Measurements from ENCODE around the gene RFWD3. TPM values are rescaled to one million over a fixed set of nuclear protein-coding genes. Genes with fewer than 3 reads are reported as not detected.
"Not testable (repeated sequence)": the region's sequence is repeated elsewhere in the genome, so short reads cannot be mapped to it uniquely, and the experiment has no call there.

RFWD3 gene
- total RNA-seq, 1 experiment from 2014 or later, result 138 TPM

DNA sequence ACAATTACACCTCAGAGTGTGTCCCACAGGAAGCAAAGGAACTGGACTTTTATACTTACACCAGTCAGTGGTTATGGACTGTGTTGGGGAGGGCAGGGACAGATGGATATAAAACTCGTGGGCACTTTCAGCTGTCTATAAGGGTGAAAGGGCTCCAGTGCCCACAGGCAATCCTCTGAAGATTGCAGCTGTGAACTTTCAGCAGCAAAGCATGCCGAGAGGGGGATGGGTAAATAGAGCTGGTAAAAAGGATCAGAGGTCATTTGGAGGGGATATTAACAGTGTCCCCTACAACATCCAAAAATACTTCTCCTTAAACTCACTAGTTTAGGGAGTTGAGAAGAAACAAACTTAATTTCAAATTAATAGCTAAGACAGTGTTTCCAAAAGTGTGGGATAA, 13.3 kb upstream of the RFWD3 start:
- POLR2A ChIA-PET (ENCODE audit: low non-redundant PET), result interaction anchor here (0.6 kb wide), 1 partner anchor 41 kb away, joined by 3 read pairs; no protein-coding TSS in a partner anchor

DNA sequence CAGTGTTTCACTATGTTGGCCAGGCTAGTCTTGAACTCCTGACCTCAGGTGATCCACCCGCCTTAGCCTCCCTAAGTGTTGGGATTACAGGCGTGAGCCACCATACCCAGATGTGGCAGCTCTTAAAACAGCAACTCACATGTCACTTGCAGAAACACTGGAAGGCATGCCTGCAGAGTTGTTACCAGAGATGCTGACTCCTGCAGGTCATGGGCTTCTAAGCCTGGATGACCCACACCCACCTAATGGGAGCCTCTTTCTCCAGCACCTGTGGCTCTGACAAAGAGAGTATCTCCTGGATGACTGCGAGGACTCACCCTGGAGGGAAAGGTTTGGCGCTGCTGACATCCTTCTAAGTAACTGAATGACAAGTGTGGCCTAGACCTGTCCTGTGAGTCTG, 11.2 kb upstream of the RFWD3 start:
- CTCF ChIA-PET, result no interaction called here
- no peaks in the 10 kb centered on the region for H3K4me1 ChIP-seq (ENCODE audit: insufficient read depth, low read length, poor library complexity, severe bottlenecking)
- BruUV-seq (replicated peaks), result no TSS peak

More for the DNA sequence above, 13.3 kb upstream of the RFWD3 start:
- CTCF ChIA-PET, result no interaction called here
- Histone ChIP-seq H3K27ac (ENCODE audit: low read depth, low read length, poor library complexity, severe bottlenecking) (no peak overlapping the region), H3K4me3 (ENCODE audit: low read depth, low read length, poor library complexity, severe bottlenecking) (no peak overlapping the region), H3K4me1 (ENCODE audit: insufficient read depth, low read length, poor library complexity, severe bottlenecking) (no peaks in the 10 kb centered on the region), H3K27me3 (replicated peaks; ENCODE audit: insufficient read depth, low read depth, low read length, poor library complexity) (no peaks in the 10 kb centered on the region), H3K9me3 (ENCODE audit: low read depth, low read length, poor library complexity, severe bottlenecking) (no peaks in the 10 kb centered on the region), H3K36me3 (ENCODE audit: insufficient read depth, low read length, poor library complexity, severe bottlenecking) (no peaks in the 10 kb centered on the region)
- intact Hi-C loops (cut with micrococcal nuclease; ENCODE audit: unreplicated experiment), result no loop called here
- no TSS peak for BruUV-seq (replicated peaks)
- no peak for TF ChIP-seq EZH2 (IDR thresholded peaks at IDR 0.05; ENCODE audit: borderline replicate concordance, low read depth, low read length, poor library complexity, severe bottlenecking)
- TF ChIP-seq, protein P1, sequence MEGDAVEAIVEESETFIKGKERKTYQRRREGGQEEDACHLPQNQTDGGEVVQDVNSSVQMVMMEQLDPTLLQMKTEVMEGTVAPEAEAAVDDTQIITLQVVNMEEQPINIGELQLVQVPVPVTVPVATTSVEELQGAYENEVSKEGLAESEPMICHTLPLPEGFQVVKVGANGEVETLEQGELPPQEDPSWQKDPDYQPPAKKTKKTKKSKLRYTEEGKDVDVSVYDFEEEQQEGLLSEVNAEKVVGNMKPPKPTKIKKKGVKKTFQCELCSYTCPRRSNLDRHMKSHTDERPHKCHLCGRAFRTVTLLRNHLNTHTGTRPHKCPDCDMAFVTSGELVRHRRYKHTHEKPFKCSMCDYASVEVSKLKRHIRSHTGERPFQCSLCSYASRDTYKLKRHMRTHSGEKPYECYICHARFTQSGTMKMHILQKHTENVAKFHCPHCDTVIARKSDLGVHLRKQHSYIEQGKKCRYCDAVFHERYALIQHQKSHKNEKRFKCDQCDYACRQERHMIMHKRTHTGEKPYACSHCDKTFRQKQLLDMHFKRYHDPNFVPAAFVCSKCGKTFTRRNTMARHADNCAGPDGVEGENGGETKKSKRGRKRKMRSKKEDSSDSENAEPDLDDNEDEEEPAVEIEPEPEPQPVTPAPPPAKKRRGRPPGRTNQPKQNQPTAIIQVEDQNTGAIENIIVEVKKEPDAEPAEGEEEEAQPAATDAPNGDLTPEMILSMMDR (conservative IDR thresholded peaks at IDR 0.05; ENCODE audit: low read depth, low read length), result no peak
- DNase-seq (ENCODE audit: low spot score), result no peak

DNA sequence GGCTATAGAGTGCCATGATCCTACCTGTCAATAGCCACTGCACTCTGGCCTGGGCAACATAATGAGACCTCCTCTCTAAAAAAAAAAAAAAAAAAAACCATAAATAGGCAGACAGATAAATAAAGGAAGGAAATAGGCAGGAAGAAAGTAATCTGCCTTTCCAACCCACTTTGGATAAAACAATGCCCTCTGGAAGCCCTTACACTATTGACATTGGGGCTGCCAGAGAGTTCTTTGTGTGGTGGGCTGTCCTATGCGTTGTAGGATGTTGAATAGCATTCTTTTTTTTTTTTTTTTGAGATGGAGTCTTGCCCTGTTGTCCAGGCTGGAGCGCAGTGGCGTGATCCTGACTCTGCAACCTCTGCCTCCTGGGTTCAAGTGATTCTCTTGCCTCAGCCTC, 7.2 kb upstream of the RFWD3 start:
- Histone ChIP-seq H3K27me3 (replicated peaks; ENCODE audit: insufficient read depth, low read depth, low read length, poor library complexity) (no peaks in the 10 kb centered on the region), H3K36me3 (ENCODE audit: insufficient read depth, low read length, poor library complexity, severe bottlenecking) (no peaks in the 10 kb centered on the region), H3K27ac (ENCODE audit: low read depth, low read length, poor library complexity, severe bottlenecking) (no peak overlapping the region), H3K4me3 (ENCODE audit: low read depth, low read length, poor library complexity, severe bottlenecking) (no peak overlapping the region), H3K9me3 (ENCODE audit: low read depth, low read length, poor library complexity, severe bottlenecking) (no peaks in the 10 kb centered on the region), H3K4me1 (ENCODE audit: insufficient read depth, low read length, poor library complexity, severe bottlenecking) (no peaks in the 10 kb centered on the region)
- DNase-seq (ENCODE audit: low spot score), result no peak
- no peak for TF ChIP-seq EZH2 (IDR thresholded peaks at IDR 0.05; ENCODE audit: borderline replicate concordance, low read depth, low read length, poor library complexity, severe bottlenecking)
- TF ChIP-seq, protein P1 (conservative IDR thresholded peaks at IDR 0.05; ENCODE audit: low read depth, low read length), result no peak
- no TSS peak for BruUV-seq (replicated peaks)
- intact Hi-C loops (cut with micrococcal nuclease; ENCODE audit: unreplicated experiment), result no loop called here
- ChIA-PET POLR2A (ENCODE audit: low non-redundant PET) (no interaction called here), CTCF (no interaction called here)

More for the DNA sequence above, 11.2 kb upstream of the RFWD3 start:
- H3K36me3 ChIP-seq (ENCODE audit: insufficient read depth, low read length, poor library complexity, severe bottlenecking), result no peaks in the 10 kb centered on the region
- TF ChIP-seq EZH2 (IDR thresholded peaks at IDR 0.05; ENCODE audit: borderline replicate concordance, low read depth, low read length, poor library complexity, severe bottlenecking), result no peak
- TF ChIP-seq, protein P1 (conservative IDR thresholded peaks at IDR 0.05; ENCODE audit: low read depth, low read length), result no peak
- no peaks in the 10 kb centered on the region for H3K9me3 ChIP-seq (ENCODE audit: low read depth, low read length, poor library complexity, severe bottlenecking)
- no peaks in the 10 kb centered on the region for H3K27me3 ChIP-seq (replicated peaks; ENCODE audit: insufficient read depth, low read depth, low read length, poor library complexity)
- intact Hi-C loops (cut with micrococcal nuclease; ENCODE audit: unreplicated experiment), result no loop called here
- no peak overlapping the region for H3K27ac ChIP-seq (ENCODE audit: low read depth, low read length, poor library complexity, severe bottlenecking)
- H3K4me3 ChIP-seq (ENCODE audit: low read depth, low read length, poor library complexity, severe bottlenecking), result no peak overlapping the region
- POLR2A ChIA-PET (ENCODE audit: low non-redundant PET), result no interaction called here
- no peak for DNase-seq (ENCODE audit: low spot score)

DNA sequence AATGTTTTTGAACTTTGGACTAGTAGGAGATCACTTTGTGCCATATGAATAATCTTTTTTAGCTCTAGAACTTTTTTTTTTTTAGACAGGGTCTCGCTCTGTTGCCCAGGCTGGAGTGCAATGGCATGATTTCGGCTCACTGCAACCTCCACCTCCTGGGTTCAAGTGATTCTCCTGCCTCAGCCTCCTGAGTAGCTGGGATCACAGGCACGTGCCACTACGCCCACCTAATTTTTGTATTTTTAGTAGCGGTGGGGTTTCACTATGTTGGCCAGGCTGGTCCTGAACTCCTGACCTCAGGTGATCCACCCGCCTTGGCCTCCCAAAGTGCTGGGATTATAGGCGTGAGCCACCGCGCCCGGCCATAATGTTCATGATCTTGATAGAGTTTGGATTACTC, 2.2 kb upstream of the RFWD3 start:
- BruUV-seq (replicated peaks); POLR2A ChIA-PET (ENCODE audit: low non-redundant PET): not testable (repeated sequence)

More for the DNA sequence above, 2.2 kb upstream of the RFWD3 start:
- H3K4me3 ChIP-seq (ENCODE audit: low read depth, low read length, poor library complexity, severe bottlenecking); CTCF ChIA-PET; H3K27me3 ChIP-seq (replicated peaks; ENCODE audit: insufficient read depth, low read depth, low read length, poor library complexity); intact Hi-C loops (cut with micrococcal nuclease; ENCODE audit: unreplicated experiment); DNase-seq (ENCODE audit: low spot score); H3K27ac ChIP-seq (ENCODE audit: low read depth, low read length, poor library complexity, severe bottlenecking); H3K9me3 ChIP-seq (ENCODE audit: low read depth, low read length, poor library complexity, severe bottlenecking); H3K4me1 ChIP-seq (ENCODE audit: insufficient read depth, low read length, poor library complexity, severe bottlenecking): not testable (repeated sequence)
- H3K36me3 ChIP-seq (ENCODE audit: insufficient read depth, low read length, poor library complexity, severe bottlenecking), result peaks cover 16% of the 10 kb centered on the region

All from A673 (cell line).